ENCODE results near the gene MMP14. TPM values are rescaled to one million over a fixed set of nuclear protein-coding genes. Genes with fewer than 3 reads are reported as not detected.
A peak's percentile ranks its signal among the peaks of the same experiment; 100 is the strongest.

The MMP14 gene
- total and polyA plus RNA-seq, 3 experiments from 2014 or later = 1.4 to 1.7 TPM; not detected in 1

- Mint-ChIP-seq H3K27me3 (peaks cover 19 to 24% of the 10 kb centered on the region in 2 donors), H3K4me1 (peaks cover 11 to 20% (median 15%) of the 10 kb centered on the region in 3 donors), H3K9me3 (no peaks in the 10 kb centered on the region), H3K27ac (no peak overlapping the region), H3K36me3 (no peaks in the 10 kb centered on the region), H3K4me3 (peak overlapping the region in 1 of 7 donors; percentile 5)
- no peaks in the 10 kb centered on the region for H3K27me3 ChIP-seq (ENCODE audit: insufficient read depth, low read length, poor library complexity, severe bottlenecking)
- H3K4me3 ChIP-seq (ENCODE audit: low read length) = no peak overlapping the region
- no peaks in the 10 kb centered on the region for H3K36me3 ChIP-seq (ENCODE audit: insufficient read depth, low read length)
- no peak overlapping the region for H3K27ac ChIP-seq (ENCODE audit: low read depth, low read length)
- peaks cover 14% of the 10 kb centered on the region for H3K4me1 ChIP-seq (ENCODE audit: insufficient read depth, low read length)
- ChIA-PET CTCF (interaction anchor here (1.2 to 6.1 kb wide), 5 partner anchors 9 to 291 kb away, joined by 3 to 42 read pairs (median 6); partner anchors contain the start of gene LRP10), POLR2A (no interaction called here)
- DNase-seq = no peak
- H3K9me3 ChIP-seq (ENCODE audit: low read length) = no peaks in the 10 kb centered on the region
These were observed 25.3 kb downstream of the MMP14 start for GRCh38 chr14:22861651-22862050.

- H3K9me3 Mint-ChIP-seq = no peaks in the 10 kb centered on the region
- no peaks in the 10 kb centered on the region for H3K27me3 ChIP-seq (ENCODE audit: insufficient read depth, low read length, poor library complexity, severe bottlenecking)
- H3K36me3 Mint-ChIP-seq = no peaks in the 10 kb centered on the region
- no peak overlapping the region for H3K27ac ChIP-seq (ENCODE audit: low read depth, low read length)
- H3K27me3 Mint-ChIP-seq = peaks cover 10 to 14% of the 10 kb centered on the region in 2 donors
- H3K36me3 ChIP-seq (ENCODE audit: insufficient read depth, low read length) = no peaks in the 10 kb centered on the region
- ChIA-PET CTCF (interaction anchor here (1.7 to 6.1 kb wide), 2 partner anchors 12 to 295 kb away, joined by 6 to 42 read pairs; no protein-coding TSS in a partner anchor), POLR2A (interaction anchor here (0.5 kb wide), 1 partner anchor 37 kb away, joined by 5 read pairs; no protein-coding TSS in a partner anchor)
- no peak for DNase-seq
- H3K4me3 ChIP-seq (ENCODE audit: low read length) = no peak overlapping the region
- peaks cover 6% of the 10 kb centered on the region for H3K4me1 ChIP-seq (ENCODE audit: insufficient read depth, low read length)
- no peaks in the 10 kb centered on the region for H3K9me3 ChIP-seq (ENCODE audit: low read length)
- H3K27ac Mint-ChIP-seq = no peak overlapping the region
- peaks cover 0 to 4% (median 4%) of the 10 kb centered on the region in 3 donors for H3K4me1 Mint-ChIP-seq
- H3K4me3 Mint-ChIP-seq = no peak overlapping the region
These were observed 28.6 kb downstream of the MMP14 start for GRCh38 chr14:22864979-22865378.

- H3K36me3 ChIP-seq (ENCODE audit: insufficient read depth, low read length) = no peaks in the 10 kb centered on the region
- CTCF ChIA-PET = interaction anchor here (1.7 to 6.1 kb wide), 2 partner anchors 13 to 295 kb away, joined by 6 to 42 read pairs; no protein-coding TSS in a partner anchor
- H3K9me3 Mint-ChIP-seq = no peaks in the 10 kb centered on the region
- peaks cover 13% of the 10 kb centered on the region for H3K4me1 ChIP-seq (ENCODE audit: insufficient read depth, low read length)
- no peaks in the 10 kb centered on the region for H3K9me3 ChIP-seq (ENCODE audit: low read length)
- H3K4me1 Mint-ChIP-seq = peaks cover 4 to 10% (median 9%) of the 10 kb centered on the region in 3 donors
- H3K4me3 ChIP-seq (ENCODE audit: low read length) = no peak overlapping the region
- no peak overlapping the region for H3K4me3 Mint-ChIP-seq
- H3K27ac ChIP-seq (ENCODE audit: low read depth, low read length) = no peak overlapping the region
- no peaks in the 10 kb centered on the region for H3K27me3 ChIP-seq (ENCODE audit: insufficient read depth, low read length, poor library complexity, severe bottlenecking)
- POLR2A ChIA-PET = interaction anchor here (0.5 kb wide), 1 partner anchor 37 kb away, joined by 5 read pairs; no protein-coding TSS in a partner anchor
- no peaks in the 10 kb centered on the region for H3K36me3 Mint-ChIP-seq
- no peak for DNase-seq
- peak overlapping the region in 1 of 8 donors; percentile 42 for H3K27ac Mint-ChIP-seq
- peaks cover 9 to 10% of the 10 kb centered on the region in 2 donors for H3K27me3 Mint-ChIP-seq
These were observed 29.3 kb downstream of the MMP14 start for GRCh38 chr14:22865424-22866405.

- Mint-ChIP-seq H3K9me3 (no peaks in the 10 kb centered on the region), H3K36me3 (peaks cover 0 to 2% (median 0%) of the 10 kb centered on the region in 3 donors), H3K27ac (peak overlapping the region in 2 of 8 donors; percentile 5 to 9), H3K4me1 (peaks cover 8 to 17% (median 16%) of the 10 kb centered on the region in 3 donors), H3K27me3 (peaks cover under 1 to 2% of the 10 kb centered on the region in 2 donors), H3K4me3 (no peak overlapping the region)
- H3K36me3 ChIP-seq (ENCODE audit: insufficient read depth, low read length) = no peaks in the 10 kb centered on the region
- CTCF ChIA-PET = interaction anchor here (6.1 kb wide), 1 partner anchor 14 kb away, joined by 42 read pairs; no protein-coding TSS in a partner anchor
- POLR2A ChIA-PET = no interaction called here
- H3K27ac ChIP-seq (ENCODE audit: low read depth, low read length) = no peak overlapping the region
- no peak overlapping the region for H3K4me3 ChIP-seq (ENCODE audit: low read length)
- peaks cover 14% of the 10 kb centered on the region for H3K4me1 ChIP-seq (ENCODE audit: insufficient read depth, low read length)
- no peaks in the 10 kb centered on the region for H3K9me3 ChIP-seq (ENCODE audit: low read length)
- no peaks in the 10 kb centered on the region for H3K27me3 ChIP-seq (ENCODE audit: insufficient read depth, low read length, poor library complexity, severe bottlenecking)
- DNase-seq = no peak
These were observed 30.5 kb downstream of the MMP14 start for GRCh38 chr14:22866874-22867273.

- Histone ChIP-seq H3K27me3 (ENCODE audit: insufficient read depth, low read length, poor library complexity, severe bottlenecking) (no peaks in the 10 kb centered on the region), H3K9me3 (ENCODE audit: low read length) (no peaks in the 10 kb centered on the region), H3K36me3 (ENCODE audit: insufficient read depth, low read length) (peaks cover 22% of the 10 kb centered on the region), H3K4me3 (ENCODE audit: low read length) (peak overlapping the region; percentile 84), H3K27ac (ENCODE audit: low read depth, low read length) (peak overlapping the region; percentile 89), H3K4me1 (ENCODE audit: insufficient read depth, low read length) (peaks cover 24% of the 10 kb centered on the region)
- H3K4me3 Mint-ChIP-seq = peak overlapping the region; percentile 93 to 98 (median 94)
- peak overlapping the region; percentile 84 to 99 (median 98) for H3K27ac Mint-ChIP-seq
- no peaks in the 10 kb centered on the region for H3K9me3 Mint-ChIP-seq
- peaks cover 0 to 35% (median 6%) of the 10 kb centered on the region in 3 donors for H3K36me3 Mint-ChIP-seq
- H3K4me1 Mint-ChIP-seq = peaks cover 27 to 35% (median 28%) of the 10 kb centered on the region in 3 donors
- no peak for DNase-seq
- no peaks in the 10 kb centered on the region for H3K27me3 Mint-ChIP-seq
- CTCF ChIA-PET = interaction anchor here (0.8 to 6.9 kb wide), 12 partner anchors 9 to 314 kb away, joined by 3 to 110 read pairs (median 12); partner anchors contain the start of genes ACIN1, C14orf119, HAUS4 and REM2
- POLR2A ChIA-PET = interaction anchor here (0.6 to 2.7 kb wide), 12 partner anchors 12 to 330 kb away, joined by 3 to 17 read pairs (median 3); partner anchors contain the start of genes ACIN1, C14orf119 and RBM23
These were observed 34.4 kb downstream of the MMP14 start for GRCh38 chr14:22870811-22871223.

- peaks cover 0 to 42% (median 11%) of the 10 kb centered on the region in 3 donors for H3K36me3 Mint-ChIP-seq
- CTCF ChIA-PET = interaction anchor here (0.8 to 6.9 kb wide), 18 partner anchors 10 to 315 kb away, joined by 3 to 110 read pairs (median 6); partner anchors contain the start of genes ACIN1, C14orf119, HAUS4 and REM2
- H3K27ac Mint-ChIP-seq = peak within 1 kb of the TSS; percentile 84 to 99 (median 98)
- peak within 1 kb of the TSS; percentile 93 to 98 (median 94) for H3K4me3 Mint-ChIP-seq
- H3K4me1 ChIP-seq (ENCODE audit: insufficient read depth, low read length) = peaks cover 24% of the 10 kb centered on the region
- no peaks in the 10 kb centered on the region for H3K27me3 Mint-ChIP-seq
- peak within 1 kb of the TSS; percentile 89 for H3K27ac ChIP-seq (ENCODE audit: low read depth, low read length)
- H3K4me1 Mint-ChIP-seq = peaks cover 30 to 39% (median 33%) of the 10 kb centered on the region in 3 donors
- no peaks in the 10 kb centered on the region for H3K9me3 Mint-ChIP-seq
- H3K36me3 ChIP-seq (ENCODE audit: insufficient read depth, low read length) = peaks cover 28% of the 10 kb centered on the region
- POLR2A ChIA-PET = interaction anchor here (0.6 to 2.7 kb wide), 15 partner anchors 11 to 331 kb away, joined by 3 to 17 read pairs (median 3); partner anchors contain the start of genes ACIN1, C14orf119, OXA1L and RBM23
- H3K4me3 ChIP-seq (ENCODE audit: low read length) = peak within 1 kb of the TSS; percentile 84
- no peaks in the 10 kb centered on the region for H3K9me3 ChIP-seq (ENCODE audit: low read length)
- no peaks in the 10 kb centered on the region for H3K27me3 ChIP-seq (ENCODE audit: insufficient read depth, low read length, poor library complexity, severe bottlenecking)
- peak; percentile 70 to 84 (median 75) for DNase-seq
These were observed 35.0 kb downstream of the MMP14 start, which contains the start of gene LRP10 for GRCh38 chr14:22871224-22872032. LRP10 (plus strand) TSS chr14:22871740; CDS start chr14:22872304, 564 bp downstream.
